Immature natural killer cell (primary cell): ENCODE results near the gene FOXL3. TPM values are rescaled to one million over a fixed set of nuclear protein-coding genes. Genes with fewer than 3 reads are reported as not detected.

Experiments used
- DNase-seq, 3 donors: peaks; one replicate each; pipeline ENCODE4 v3.0.0; 2022; ENCODE audit warnings: mixed read lengths in 1 of 3
- H3K27ac Mint-ChIP-seq, 6 donors: one replicate each; pipeline ENCODE4 v1.8.0; 2020; ENCODE audit warnings: mixed read lengths in 6 of 6, mild to moderate bottlenecking in 5 of 6, inconsistent platforms in 4 of 6, moderate library complexity in 3 of 6
- H3K27me3 Mint-ChIP-seq, 3 donors: one replicate each; pipeline ENCODE4 v1.8.0; 2020 to 2021; ENCODE audit warnings: low read depth in 3 of 3, mild to moderate bottlenecking in 3 of 3, mixed read lengths in 3 of 3, moderate library complexity in 3 of 3, inconsistent platforms in 1 of 3
- H3K36me3 Mint-ChIP-seq, 3 donors: one replicate each; pipeline ENCODE4 v1.8.0; 2020; ENCODE audit warnings: mixed read lengths in 3 of 3, inconsistent platforms in 2 of 3, mild to moderate bottlenecking in 2 of 3
- H3K4me1 Mint-ChIP-seq, 2 donors: one replicate each; pipeline ENCODE4 v1.8.0; 2020; ENCODE audit warnings: inconsistent platforms in 2 of 2, mild to moderate bottlenecking in 2 of 2, mixed read lengths in 2 of 2, moderate library complexity in 1 of 2
- H3K4me3 Mint-ChIP-seq, 5 donors: one replicate each; pipeline ENCODE4 v1.8.0; 2020; ENCODE audit warnings: mild to moderate bottlenecking in 5 of 5, mixed read lengths in 5 of 5, inconsistent platforms in 3 of 5, moderate library complexity in 3 of 5
- H3K9me3 Mint-ChIP-seq, 6 donors: one replicate each; pipeline ENCODE4 v1.8.0; 2020; ENCODE audit warnings: mild to moderate bottlenecking in 6 of 6, mixed read lengths in 6 of 6, inconsistent platforms in 4 of 6, moderate library complexity in 3 of 6
- polyA plus RNA-seq, 3 donors: library from polyadenylated mRNA; unstranded; fragments of 300-500 nt; fragmentation: Illumina TruSeq; gene quantifications; one replicate each; pipeline ENCODE4 v1.2.3, GENCODE V29; 2021

FOXL3 gene
- polyA plus RNA-seq, 3 donors from 2014 or later: not detected

DNA sequence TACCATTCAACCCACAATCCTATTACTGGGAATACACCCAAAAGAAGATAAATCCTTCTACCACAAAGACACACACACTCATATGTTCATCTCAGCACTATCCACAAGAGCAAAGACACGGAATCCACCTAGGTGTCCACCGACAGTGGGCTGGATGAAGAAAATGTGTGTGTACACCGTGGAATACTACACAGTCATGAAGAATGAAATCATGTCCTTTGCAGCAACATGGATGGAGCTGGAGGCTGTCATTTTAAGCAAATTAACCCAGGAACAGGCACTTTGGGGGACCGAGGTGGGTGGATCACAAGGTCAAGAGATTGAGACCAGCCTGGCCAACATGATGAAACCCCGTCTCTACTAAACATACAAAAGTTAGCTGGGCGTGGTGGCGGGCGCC is 8.3 kb upstream of the FOXL3 start:
- H3K4me3 Mint-ChIP-seq: no peak overlapping the region
- no peaks in the 10 kb centered on the region for H3K4me1 Mint-ChIP-seq
- no peak for DNase-seq
- no peak overlapping the region for H3K27ac Mint-ChIP-seq
- H3K9me3 Mint-ChIP-seq: peaks cover 0 to 2% (median 0%) of the 10 kb centered on the region in 6 donors
- H3K36me3 Mint-ChIP-seq: no peaks in the 10 kb centered on the region
- peaks cover 5 to 7% (median 6%) of the 10 kb centered on the region in 3 donors for H3K27me3 Mint-ChIP-seq

DNA sequence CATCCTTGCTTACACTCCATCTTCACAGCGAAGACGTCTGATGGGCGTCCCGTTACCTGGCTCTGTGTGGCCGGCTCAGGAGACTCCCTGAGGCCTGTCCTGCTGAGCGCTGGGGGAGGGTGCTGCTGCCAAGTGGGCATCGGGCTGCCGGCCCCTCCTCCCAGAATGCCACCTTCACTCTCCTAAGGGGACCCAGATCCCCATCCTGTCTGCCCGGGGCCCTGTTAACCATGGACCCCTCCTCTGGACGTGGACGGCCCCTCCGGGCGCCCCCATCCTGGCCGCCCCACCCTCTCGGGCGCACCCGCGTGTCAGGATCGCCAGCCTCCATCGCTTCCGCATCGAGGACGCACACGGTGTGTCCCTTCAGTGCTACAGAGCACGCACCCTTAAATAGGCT is 7.3 kb upstream of the FOXL3 start:
- no peak for DNase-seq
- Mint-ChIP-seq H3K4me3 (no peak overlapping the region), H3K9me3 (peaks cover 0 to 3% (median 0%) of the 10 kb centered on the region in 6 donors), H3K4me1 (no peaks in the 10 kb centered on the region), H3K27ac (no peak overlapping the region), H3K36me3 (no peaks in the 10 kb centered on the region), H3K27me3 (peaks cover 7 to 9% (median 8%) of the 10 kb centered on the region in 3 donors)

DNA sequence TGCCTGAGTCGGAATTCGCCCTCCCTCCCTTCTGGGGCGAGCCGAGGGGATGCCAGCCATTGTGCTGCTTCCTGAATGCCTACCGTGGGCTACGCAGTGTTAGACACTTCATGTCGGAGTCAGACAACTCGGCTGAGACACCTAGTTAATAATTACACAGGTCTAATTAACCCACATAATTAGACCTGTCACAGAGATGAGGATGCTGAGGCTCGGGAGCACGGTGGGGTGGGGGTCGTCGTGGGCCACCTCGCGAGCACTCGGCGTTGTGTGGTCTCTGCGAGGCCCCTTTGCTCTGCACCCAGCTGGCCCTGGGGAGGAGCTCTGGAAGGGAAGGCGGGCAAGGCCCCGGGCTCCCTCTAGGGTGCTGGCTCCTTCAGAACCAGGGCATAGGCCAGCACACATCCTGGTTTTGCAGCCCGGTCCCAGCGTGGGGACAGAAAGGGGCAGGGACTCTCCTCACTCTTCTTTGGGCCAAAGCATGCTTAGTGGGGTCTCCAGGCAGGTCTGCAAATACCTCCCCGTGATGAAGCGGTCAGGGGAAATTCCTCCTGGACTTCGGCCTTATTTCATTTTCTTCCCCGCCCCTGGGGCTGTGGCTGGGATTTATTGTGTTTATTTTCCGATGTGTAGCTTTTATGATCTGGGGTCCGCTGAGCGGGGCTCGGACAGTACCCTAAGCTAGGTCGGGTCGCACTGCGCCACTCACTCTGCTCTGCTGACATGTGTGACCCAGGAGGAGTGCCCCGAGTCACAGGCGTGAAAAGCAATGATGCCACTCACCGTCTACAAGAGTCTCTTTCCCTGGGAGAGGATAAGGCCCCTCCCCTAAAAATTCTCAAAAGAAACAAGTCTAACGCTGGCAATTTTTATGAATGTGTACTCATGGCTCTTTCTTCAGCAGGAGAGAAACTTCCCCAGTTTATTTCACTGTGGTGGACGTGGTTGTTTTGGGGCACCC is 4.9 kb upstream of the FOXL3 start:
- Mint-ChIP-seq H3K36me3 (no peaks in the 10 kb centered on the region), H3K4me1 (no peaks in the 10 kb centered on the region), H3K4me3 (no peak overlapping the region), H3K27ac (no peak overlapping the region), H3K9me3 (peaks cover 0 to 3% (median 0%) of the 10 kb centered on the region in 6 donors), H3K27me3 (peaks cover 6 to 12% (median 9%) of the 10 kb centered on the region in 3 donors)
- no peak for DNase-seq

DNA sequence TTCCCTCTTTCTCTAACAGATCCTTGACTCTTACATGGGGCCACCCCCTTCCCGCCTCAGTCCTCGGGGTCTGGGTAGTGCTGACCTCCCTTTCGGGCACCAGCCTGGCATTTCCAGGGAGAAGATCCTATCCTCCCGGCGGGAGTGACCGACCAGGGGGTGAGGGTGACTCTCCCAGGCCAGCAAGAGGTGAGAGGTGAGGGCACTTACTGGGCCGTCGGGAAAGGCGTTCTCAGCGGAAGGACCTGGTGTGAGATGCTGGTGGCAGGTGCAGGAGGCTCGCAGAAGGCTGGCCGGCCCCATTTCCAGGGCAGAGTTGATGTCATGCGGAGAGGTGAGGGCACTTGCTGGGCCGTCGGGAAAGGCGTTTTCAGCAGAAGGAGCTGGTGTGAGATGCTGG is 4.2 kb upstream of the FOXL3 start:
- Mint-ChIP-seq H3K27ac (no peak overlapping the region), H3K4me3 (no peak overlapping the region), H3K36me3 (no peaks in the 10 kb centered on the region), H3K27me3 (peaks cover 5 to 12% (median 11%) of the 10 kb centered on the region in 3 donors), H3K4me1 (no peaks in the 10 kb centered on the region), H3K9me3 (peaks cover 0 to 3% (median 0%) of the 10 kb centered on the region in 6 donors)
- no peak for DNase-seq

DNA sequence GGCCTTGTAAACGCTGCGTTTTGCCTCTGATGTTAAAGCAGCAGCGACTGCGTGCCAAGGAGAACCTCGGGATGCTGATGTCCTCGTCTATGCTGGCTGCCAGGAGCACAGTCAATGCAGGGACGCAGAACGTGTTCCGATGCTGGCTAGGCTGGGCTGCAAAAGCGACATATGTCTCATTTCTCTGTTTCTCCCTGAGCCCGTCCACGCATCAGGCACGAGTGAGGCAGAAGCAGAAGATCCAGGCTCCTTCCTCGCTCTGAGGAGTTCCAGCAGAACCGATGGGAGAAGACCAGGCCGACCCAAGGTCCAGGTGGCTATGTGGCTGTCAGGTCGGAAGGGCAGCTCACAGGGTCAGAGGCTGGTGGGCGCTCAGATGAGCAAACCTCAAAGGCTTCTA is 3.7 kb upstream of the FOXL3 start:
- Mint-ChIP-seq H3K4me3 (no peak overlapping the region), H3K9me3 (peaks cover 0 to 3% (median 0%) of the 10 kb centered on the region in 6 donors), H3K36me3 (no peaks in the 10 kb centered on the region), H3K27me3 (peaks cover 3 to 12% (median 11%) of the 10 kb centered on the region in 3 donors), H3K4me1 (no peaks in the 10 kb centered on the region), H3K27ac (no peak overlapping the region)
- no peak for DNase-seq

DNA sequence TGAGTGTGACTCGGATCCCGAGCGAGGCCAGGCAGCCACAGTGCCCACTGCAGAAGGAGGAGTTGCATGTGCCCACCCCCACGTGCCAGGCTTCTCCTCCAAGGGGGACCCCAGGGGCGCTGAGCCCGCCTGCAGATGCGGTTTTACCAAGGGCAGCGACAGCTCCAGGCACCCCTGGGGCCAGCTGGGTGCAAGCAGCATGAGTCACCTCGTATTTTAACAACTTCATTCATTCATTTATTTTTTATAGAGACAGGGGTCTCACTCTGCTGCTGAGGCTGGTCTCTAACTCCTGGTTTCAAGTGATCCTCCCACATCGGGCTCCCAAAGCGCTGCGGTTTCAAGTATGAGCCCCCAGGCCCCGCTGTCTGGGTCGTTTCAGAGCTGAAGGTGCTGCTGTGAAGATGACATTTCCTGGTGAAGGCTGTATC is 1.3 kb upstream of the FOXL3 start:
- no peaks in the 10 kb centered on the region for H3K36me3 Mint-ChIP-seq
- H3K27ac Mint-ChIP-seq: no peak overlapping the region
- H3K9me3 Mint-ChIP-seq: peaks cover 0 to 3% (median 0%) of the 10 kb centered on the region in 6 donors
- no peaks in the 10 kb centered on the region for H3K4me1 Mint-ChIP-seq
- H3K4me3 Mint-ChIP-seq: no peak overlapping the region
- DNase-seq: no peak
- H3K27me3 Mint-ChIP-seq: peaks cover 3 to 21% (median 8%) of the 10 kb centered on the region in 3 donors

DNA sequence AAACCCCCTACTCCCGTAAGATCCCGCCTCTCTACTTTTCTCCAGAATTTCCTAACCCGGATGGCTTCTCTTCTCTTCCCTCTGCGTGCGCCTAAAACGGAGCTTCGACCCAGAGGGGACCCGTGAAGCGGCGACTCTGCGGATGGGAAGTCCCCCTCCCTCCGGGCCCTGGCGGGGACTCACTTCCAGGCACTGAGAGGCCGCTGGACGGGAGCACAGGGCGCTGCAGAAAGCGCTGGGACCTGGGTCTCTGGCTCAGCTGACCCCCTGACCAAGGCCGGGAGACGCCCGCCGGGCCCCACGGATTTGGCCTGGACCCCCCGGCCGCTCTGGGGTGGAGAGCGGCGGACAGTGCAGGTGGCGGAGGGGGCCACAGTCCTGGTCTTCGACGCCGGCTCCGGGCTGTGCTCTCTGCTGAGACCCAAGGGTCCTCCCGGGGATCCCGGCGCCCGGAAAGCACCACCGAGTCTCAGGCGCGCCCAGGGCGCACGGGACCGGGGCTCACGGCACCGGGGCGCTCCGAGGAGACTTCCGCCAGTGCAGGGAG is 688 bp upstream of the FOXL3 start:
- Mint-ChIP-seq H3K4me3 (no peak overlapping the region), H3K4me1 (no peaks in the 10 kb centered on the region), H3K27ac (no peak overlapping the region), H3K9me3 (peaks cover 0 to 3% (median 0%) of the 10 kb centered on the region in 6 donors), H3K36me3 (no peaks in the 10 kb centered on the region), H3K27me3 (peaks cover 3 to 21% (median 9%) of the 10 kb centered on the region in 3 donors)
- DNase-seq: no peak

DNA sequence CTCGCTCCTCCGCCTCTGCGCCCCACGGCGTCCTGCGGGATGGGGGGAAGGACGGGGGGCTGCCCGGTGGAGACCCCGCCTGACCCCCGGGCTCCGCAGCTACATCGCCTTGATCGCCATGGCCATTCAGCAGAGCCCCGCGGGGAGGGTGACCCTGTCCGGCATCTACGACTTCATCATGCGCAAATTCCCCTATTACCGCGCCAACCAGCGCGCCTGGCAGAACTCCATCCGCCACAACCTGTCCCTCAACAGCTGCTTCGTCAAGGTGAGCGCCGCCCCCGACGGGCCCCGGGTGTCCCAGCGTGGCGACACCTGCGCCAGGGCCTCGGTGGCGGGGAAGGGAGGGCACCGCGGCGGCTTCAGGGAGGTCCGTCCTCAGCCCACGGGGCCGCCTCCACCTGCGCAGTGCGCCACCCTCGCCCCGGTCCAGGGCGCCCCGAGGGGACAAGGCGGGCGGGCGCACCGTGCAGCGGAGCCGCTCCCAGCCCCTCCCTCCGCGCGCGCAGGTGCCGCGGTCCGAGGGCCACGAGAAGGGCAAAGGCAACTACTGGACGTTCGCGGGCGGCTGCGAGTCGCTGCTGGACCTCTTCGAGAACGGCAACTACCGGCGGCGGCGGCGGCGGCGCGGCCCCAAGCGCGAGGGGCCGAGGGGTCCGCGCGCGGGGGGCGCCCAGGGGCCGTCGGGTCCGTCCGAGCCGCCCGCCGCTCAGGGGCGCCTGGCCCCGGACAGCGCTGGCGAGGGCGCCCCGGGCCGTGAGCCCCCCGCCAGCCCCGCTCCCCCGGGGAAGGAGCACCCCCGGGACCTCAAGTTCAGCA is 793 bp downstream of the FOXL3 start:
- H3K4me3 Mint-ChIP-seq: no peak overlapping the region

DNA sequence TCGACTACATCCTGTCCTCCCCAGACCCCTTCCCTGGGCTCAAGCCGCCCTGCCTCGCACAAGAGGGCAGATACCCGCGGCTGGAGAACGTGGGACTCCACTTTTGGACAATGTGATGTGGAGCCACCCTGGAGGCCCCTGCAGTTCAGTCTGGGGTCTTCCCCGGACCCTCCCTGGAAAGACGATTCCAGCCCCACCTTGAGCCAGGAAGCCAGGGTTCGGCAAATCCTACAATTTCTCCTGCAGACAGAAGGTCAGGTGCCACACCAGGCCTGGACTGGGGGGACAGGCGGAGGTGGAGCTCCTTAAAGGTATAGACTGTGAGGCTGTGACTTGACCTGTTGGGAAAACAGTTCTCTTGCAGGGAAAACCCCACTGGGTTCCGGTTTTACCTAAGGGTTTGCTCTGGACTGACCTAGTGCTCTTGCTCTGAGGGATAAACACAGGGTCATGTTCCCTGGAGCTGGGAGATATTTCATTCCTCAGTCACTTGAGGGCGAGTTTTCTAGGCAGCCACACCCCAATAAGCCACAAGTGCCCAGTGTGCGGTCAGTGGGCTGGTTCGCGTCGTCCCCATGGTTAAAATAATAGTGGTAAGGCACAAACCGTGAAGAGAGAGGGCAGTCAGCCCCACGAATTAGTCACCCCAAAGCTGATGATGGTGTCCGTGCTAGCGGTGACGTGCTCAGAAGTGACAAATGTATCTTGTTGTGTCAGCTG is 1.6 kb downstream of the FOXL3 start:
- peaks cover 0 to 16% (median 12%) of the 10 kb centered on the region in 3 donors for H3K27me3 Mint-ChIP-seq
- H3K36me3 Mint-ChIP-seq: no peaks in the 10 kb centered on the region
- no peaks in the 10 kb centered on the region for H3K4me1 Mint-ChIP-seq
- H3K4me3 Mint-ChIP-seq: no peak overlapping the region
- DNase-seq: no peak
- peaks cover 0 to 3% (median 0%) of the 10 kb centered on the region in 6 donors for H3K9me3 Mint-ChIP-seq
- no peak overlapping the region for H3K27ac Mint-ChIP-seq

More for the DNA sequence above, 793 bp downstream of the FOXL3 start:
- H3K27ac Mint-ChIP-seq: no peak overlapping the region
- DNase-seq: no peak
- no peaks in the 10 kb centered on the region for H3K36me3 Mint-ChIP-seq
- no peaks in the 10 kb centered on the region for H3K4me1 Mint-ChIP-seq
- H3K9me3 Mint-ChIP-seq: peaks cover 0 to 3% (median 0%) of the 10 kb centered on the region in 6 donors
- peaks cover 2 to 16% (median 12%) of the 10 kb centered on the region in 3 donors for H3K27me3 Mint-ChIP-seq

DNA sequence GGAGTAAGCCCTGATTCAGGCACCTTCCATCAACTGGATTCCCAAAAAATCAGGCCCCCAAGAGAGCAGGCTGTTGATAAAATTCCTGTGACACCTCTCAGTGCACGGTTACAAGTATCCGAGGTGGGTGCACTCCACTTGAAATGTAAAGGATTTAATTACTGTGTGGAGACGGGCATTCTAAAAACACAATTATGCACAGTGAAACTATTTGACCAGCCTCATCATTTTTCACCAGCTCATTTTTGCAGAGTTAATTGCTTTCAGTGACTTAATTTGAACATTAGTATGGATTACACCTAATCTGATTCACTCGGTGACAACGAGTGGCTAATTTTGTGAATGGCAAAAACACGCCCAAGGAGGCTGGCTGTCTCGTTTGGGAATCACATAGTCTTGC is 2.3 kb downstream of the FOXL3 start:
- Mint-ChIP-seq H3K9me3 (peaks cover 0 to 3% (median 0%) of the 10 kb centered on the region in 6 donors), H3K36me3 (no peaks in the 10 kb centered on the region), H3K27ac (no peak overlapping the region), H3K4me1 (no peaks in the 10 kb centered on the region), H3K27me3 (peaks cover 0 to 16% (median 10%) of the 10 kb centered on the region in 3 donors), H3K4me3 (no peak overlapping the region)
- no peak for DNase-seq

DNA sequence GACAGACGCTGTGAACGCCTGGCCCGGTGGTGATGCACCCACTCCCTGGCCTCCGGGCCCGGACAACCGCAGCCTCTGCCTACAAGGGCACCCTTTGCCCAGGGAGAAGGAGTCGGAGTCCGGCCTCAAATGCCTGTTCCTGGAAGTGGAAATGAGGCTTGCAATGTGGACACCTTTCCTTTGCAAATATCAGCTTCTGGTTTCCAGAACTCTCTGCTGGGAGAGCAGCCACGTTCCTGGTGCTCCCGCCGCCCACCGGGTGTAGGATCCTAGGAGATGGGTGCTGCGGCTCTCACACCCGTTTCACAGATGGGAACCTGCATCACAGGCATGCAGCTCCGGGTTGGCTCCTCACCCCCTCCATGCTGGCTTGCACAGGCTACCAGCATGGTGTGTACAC is 2.9 kb downstream of the FOXL3 start:
- Mint-ChIP-seq H3K27ac (no peak overlapping the region), H3K4me3 (no peak overlapping the region), H3K27me3 (peaks cover 0 to 13% (median 9%) of the 10 kb centered on the region in 3 donors), H3K9me3 (peaks cover 0 to under 1% (median 0%) of the 10 kb centered on the region in 6 donors), H3K4me1 (no peaks in the 10 kb centered on the region), H3K36me3 (no peaks in the 10 kb centered on the region)
- no peak for DNase-seq

DNA sequence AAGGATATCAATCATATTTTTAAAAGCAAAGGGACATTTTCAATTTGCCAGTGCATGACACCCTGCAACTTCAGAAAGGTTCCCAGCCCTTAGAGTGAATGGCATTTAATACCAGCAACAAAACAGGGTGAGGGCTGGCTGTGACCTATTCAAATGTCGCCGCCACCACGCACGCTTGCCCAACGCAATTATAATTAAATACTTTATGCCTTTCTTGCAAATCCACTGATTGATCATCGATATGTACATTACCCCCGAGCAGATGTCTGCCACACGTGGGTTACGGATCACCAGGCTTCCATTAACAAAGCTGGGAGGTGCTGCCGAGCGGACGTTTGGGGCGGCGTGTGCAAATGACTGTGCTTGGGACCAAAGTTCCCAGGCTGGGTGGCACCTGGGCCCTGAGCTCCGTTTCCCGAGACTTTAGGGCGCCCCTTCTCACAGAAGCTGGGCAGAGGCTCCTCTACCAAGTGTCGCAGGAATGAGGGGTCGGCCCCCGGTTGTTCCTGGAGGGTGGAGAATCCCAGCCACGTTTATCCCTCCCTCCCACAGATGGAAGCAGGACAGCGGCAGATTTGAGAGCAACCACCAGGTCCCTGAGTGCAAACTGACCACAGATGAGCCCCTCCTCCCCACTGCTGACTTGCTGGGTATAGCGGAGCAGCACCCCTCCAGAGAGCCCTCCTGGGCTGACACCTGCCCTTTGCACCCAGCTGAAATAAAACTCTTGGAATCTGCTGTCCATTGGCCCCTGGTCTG is 3.9 kb downstream of the FOXL3 start:
- Mint-ChIP-seq H3K27ac (no peak overlapping the region), H3K9me3 (no peaks in the 10 kb centered on the region), H3K4me3 (no peak overlapping the region), H3K27me3 (peaks cover 0 to 9% (median 6%) of the 10 kb centered on the region in 3 donors), H3K36me3 (no peaks in the 10 kb centered on the region), H3K4me1 (no peaks in the 10 kb centered on the region)
- no peak for DNase-seq
